ENCODE data around the gene THSD4. TPM values are rescaled to one million over a fixed set of nuclear protein-coding genes. Genes with fewer than 3 reads are reported as not detected.

The THSD4 gene
- polyA plus RNA-seq, 1 donor from 2014 or later, result 0.46 TPM

DNA sequence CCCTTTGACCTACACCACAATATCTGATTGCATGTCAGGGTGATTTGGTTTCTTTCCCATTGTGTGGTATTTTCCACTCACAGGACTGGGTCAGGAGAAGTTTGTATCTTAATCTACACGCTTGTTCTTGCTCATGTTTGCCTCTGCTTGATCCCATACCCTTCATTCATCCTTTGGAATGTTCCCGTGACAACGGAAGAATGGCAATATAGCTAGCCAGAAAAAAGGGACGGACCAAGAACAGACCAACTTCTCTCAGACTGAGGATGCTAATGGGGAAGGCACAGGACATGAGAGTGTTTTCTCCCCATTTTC is 7.8 kb upstream of the THSD4 start:
- no peaks in the 10 kb centered on the region for H3K9me2 ChIP-seq (ENCODE audit: insufficient read depth, low read length)
- H2AFZ ChIP-seq (ENCODE audit: low read depth, low read length), result no peak overlapping the region
- H3K27ac ChIP-seq (ENCODE audit: low read length), result no peak overlapping the region
- H3K4me3 ChIP-seq (ENCODE audit: low read length), result no peak overlapping the region
- H3K27me3 ChIP-seq (ENCODE audit: insufficient read depth, low read depth, low read length), result no peaks in the 10 kb centered on the region
- H3K79me2 ChIP-seq (replicated peaks; ENCODE audit: insufficient read depth, low read length), result no peaks in the 10 kb centered on the region
- TF ChIP-seq EP300 (conservative IDR thresholded peaks at IDR 0.05; ENCODE audit: poor library complexity, severe bottlenecking), result no peak
- no peak for TF ChIP-seq RAD21 (conservative IDR thresholded peaks at IDR 0.05)
- TF ChIP-seq, protein P1, sequence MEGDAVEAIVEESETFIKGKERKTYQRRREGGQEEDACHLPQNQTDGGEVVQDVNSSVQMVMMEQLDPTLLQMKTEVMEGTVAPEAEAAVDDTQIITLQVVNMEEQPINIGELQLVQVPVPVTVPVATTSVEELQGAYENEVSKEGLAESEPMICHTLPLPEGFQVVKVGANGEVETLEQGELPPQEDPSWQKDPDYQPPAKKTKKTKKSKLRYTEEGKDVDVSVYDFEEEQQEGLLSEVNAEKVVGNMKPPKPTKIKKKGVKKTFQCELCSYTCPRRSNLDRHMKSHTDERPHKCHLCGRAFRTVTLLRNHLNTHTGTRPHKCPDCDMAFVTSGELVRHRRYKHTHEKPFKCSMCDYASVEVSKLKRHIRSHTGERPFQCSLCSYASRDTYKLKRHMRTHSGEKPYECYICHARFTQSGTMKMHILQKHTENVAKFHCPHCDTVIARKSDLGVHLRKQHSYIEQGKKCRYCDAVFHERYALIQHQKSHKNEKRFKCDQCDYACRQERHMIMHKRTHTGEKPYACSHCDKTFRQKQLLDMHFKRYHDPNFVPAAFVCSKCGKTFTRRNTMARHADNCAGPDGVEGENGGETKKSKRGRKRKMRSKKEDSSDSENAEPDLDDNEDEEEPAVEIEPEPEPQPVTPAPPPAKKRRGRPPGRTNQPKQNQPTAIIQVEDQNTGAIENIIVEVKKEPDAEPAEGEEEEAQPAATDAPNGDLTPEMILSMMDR (IDR thresholded peaks at IDR 0.05; ENCODE audit: poor library complexity, severe bottlenecking), result no peak
- TF ChIP-seq EZH2 (IDR thresholded peaks at IDR 0.05; ENCODE audit: borderline replicate concordance, insufficient read depth, low read length, poor library complexity, severe bottlenecking), result no peak
- TF ChIP-seq MXI1 (conservative IDR thresholded peaks at IDR 0.05; ENCODE audit: poor library complexity, severe bottlenecking), result no peak
- TF ChIP-seq TAF1 (IDR thresholded peaks at IDR 0.05; ENCODE audit: low read depth), result no peak
- no peak for TF ChIP-seq POLR2AphosphoS5 (IDR thresholded peaks at IDR 0.05)
- TF ChIP-seq, protein P2, sequence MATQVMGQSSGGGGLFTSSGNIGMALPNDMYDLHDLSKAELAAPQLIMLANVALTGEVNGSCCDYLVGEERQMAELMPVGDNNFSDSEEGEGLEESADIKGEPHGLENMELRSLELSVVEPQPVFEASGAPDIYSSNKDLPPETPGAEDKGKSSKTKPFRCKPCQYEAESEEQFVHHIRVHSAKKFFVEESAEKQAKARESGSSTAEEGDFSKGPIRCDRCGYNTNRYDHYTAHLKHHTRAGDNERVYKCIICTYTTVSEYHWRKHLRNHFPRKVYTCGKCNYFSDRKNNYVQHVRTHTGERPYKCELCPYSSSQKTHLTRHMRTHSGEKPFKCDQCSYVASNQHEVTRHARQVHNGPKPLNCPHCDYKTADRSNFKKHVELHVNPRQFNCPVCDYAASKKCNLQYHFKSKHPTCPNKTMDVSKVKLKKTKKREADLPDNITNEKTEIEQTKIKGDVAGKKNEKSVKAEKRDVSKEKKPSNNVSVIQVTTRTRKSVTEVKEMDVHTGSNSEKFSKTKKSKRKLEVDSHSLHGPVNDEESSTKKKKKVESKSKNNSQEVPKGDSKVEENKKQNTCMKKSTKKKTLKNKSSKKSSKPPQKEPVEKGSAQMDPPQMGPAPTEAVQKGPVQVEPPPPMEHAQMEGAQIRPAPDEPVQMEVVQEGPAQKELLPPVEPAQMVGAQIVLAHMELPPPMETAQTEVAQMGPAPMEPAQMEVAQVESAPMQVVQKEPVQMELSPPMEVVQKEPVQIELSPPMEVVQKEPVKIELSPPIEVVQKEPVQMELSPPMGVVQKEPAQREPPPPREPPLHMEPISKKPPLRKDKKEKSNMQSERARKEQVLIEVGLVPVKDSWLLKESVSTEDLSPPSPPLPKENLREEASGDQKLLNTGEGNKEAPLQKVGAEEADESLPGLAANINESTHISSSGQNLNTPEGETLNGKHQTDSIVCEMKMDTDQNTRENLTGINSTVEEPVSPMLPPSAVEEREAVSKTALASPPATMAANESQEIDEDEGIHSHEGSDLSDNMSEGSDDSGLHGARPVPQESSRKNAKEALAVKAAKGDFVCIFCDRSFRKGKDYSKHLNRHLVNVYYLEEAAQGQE (IDR thresholded peaks at IDR 0.05; ENCODE audit: borderline replicate concordance), result no peak
- no peak for TF ChIP-seq SMC3 (conservative IDR thresholded peaks at IDR 0.05; ENCODE audit: poor library complexity)
- H3F3A ChIP-seq (ENCODE audit: insufficient read depth, low read length, poor library complexity, severe bottlenecking), result no peaks in the 10 kb centered on the region
- H3K9me3 ChIP-seq (ENCODE audit: low read length), result no peaks in the 10 kb centered on the region
- no peak overlapping the region for H3K9ac ChIP-seq (ENCODE audit: low read length)
- no peaks in the 10 kb centered on the region for H3K36me3 ChIP-seq (ENCODE audit: insufficient read depth, low read length)
- H4K20me1 ChIP-seq (ENCODE audit: insufficient read depth), result no peaks in the 10 kb centered on the region
- no peak overlapping the region for H3K4me2 ChIP-seq (ENCODE audit: low read length)

DNA sequence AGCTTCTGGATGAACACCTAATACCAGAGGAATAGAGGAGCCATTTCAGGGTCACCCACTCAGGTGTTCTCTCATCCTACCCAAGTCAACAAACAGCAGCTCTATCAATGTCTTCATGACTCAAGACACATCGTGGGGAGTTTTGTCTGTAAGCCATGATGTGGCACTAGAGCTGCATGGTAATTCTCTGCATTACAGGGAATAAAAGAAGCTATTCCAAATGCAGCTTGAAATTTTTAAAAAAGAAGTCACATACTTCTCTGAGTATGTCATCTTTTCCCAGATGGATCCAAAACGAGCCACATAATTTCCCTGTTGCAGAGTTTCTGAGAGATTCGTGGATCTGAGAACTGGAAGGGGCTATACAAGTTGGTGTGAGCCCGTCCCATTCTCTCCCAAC is 6.1 kb upstream of the THSD4 start:
- no peaks in the 10 kb centered on the region for H3K27me3 ChIP-seq (ENCODE audit: insufficient read depth, low read depth, low read length)
- no peaks in the 10 kb centered on the region for H4K20me1 ChIP-seq (ENCODE audit: insufficient read depth)
- no peaks in the 10 kb centered on the region for H3K9me3 ChIP-seq (ENCODE audit: low read length)
- H3K79me2 ChIP-seq (replicated peaks; ENCODE audit: insufficient read depth, low read length), result no peaks in the 10 kb centered on the region
- no peak overlapping the region for H3K9ac ChIP-seq (ENCODE audit: low read length)
- no peaks in the 10 kb centered on the region for H3K36me3 ChIP-seq (ENCODE audit: insufficient read depth, low read length)
- no peaks in the 10 kb centered on the region for H3K9me2 ChIP-seq (ENCODE audit: insufficient read depth, low read length)
- H3K4me2 ChIP-seq (ENCODE audit: low read length), result no peak overlapping the region
- H2AFZ ChIP-seq (ENCODE audit: low read depth, low read length), result no peak overlapping the region
- H3K4me3 ChIP-seq (ENCODE audit: low read length), result no peak overlapping the region
- H3K27ac ChIP-seq (ENCODE audit: low read length), result no peak overlapping the region
- no peaks in the 10 kb centered on the region for H3F3A ChIP-seq (ENCODE audit: insufficient read depth, low read length, poor library complexity, severe bottlenecking)
- peak; percentile 21 for TF ChIP-seq RAD21 (conservative IDR thresholded peaks at IDR 0.05)
- TF ChIP-seq, protein P1 (IDR thresholded peaks at IDR 0.05; ENCODE audit: poor library complexity, severe bottlenecking), result no peak

Measured in neural cell (in vitro differentiated cells).